Transverse colon (tissue), 4 donors: ENCODE data around the gene PRSS23. TPM values are rescaled to one million over a fixed set of nuclear protein-coding genes. Genes with fewer than 3 reads are reported as not detected.

Experiments
- DNase-seq: peaks from one replicate; pipeline ENCODE4 v3.0.0-alpha.2; 2019
- H3K27ac ChIP-seq, 4 donors: fragments of 200-600 bp; sonication (generic); 2 replicates each; pipeline ENCODE4 v1.5.1; 2016 to 2018; ENCODE audit warnings: inconsistent platforms in 4 of 4
- H3K27me3 ChIP-seq: fragments of 200-600 bp; sonication (generic); 2 replicates; pipeline ENCODE4 v1.5.1; 2017; ENCODE audit warnings: inconsistent platforms
- H3K36me3 ChIP-seq, 4 donors: fragments of 200-600 bp; sonication (generic); 2 replicates each; pipeline ENCODE4 v1.5.1; 2017 to 2019; ENCODE audit warnings: inconsistent platforms in 4 of 4
- H3K4me1 ChIP-seq, 4 donors: fragments of 200-600 bp; sonication (generic); 2 replicates each; pipeline ENCODE4 v1.5.1; 2017 to 2020; ENCODE audit warnings: inconsistent platforms in 4 of 4
- H3K4me3 ChIP-seq, 4 donors: fragments of 200-600 bp; sonication (generic); 1 replicate in 1 of 4; 2 replicates in 3 of 4; pipeline versions ENCODE4 v1.5.1 to v1.6.1; 2017 to 2019; ENCODE audit warnings: inconsistent platforms in 4 of 4
- H3K9me3 ChIP-seq, 2 donors: fragments of 200-600 bp; sonication (generic); 2 replicates each; pipeline ENCODE4 v1.5.1; 2017 to 2019; ENCODE audit warnings: inconsistent platforms in 2 of 2
- EP300 ChIP-seq: sonication (generic); formaldehyde crosslinking; IDR thresholded peaks from one replicate; pipeline ENCODE4 v1.6.1; 2017; ENCODE audit warnings: antibody characterized with exemption, low read depth
- POLR2A ChIP-seq: fragments of 450-650 bp; IDR thresholded peaks from one replicate; pipeline ENCODE4 v1.6.1; 2016; ENCODE audit warnings: antibody characterized with exemption, mild to moderate bottlenecking, moderate library complexity
- POLR2AphosphoS5 ChIP-seq, 3 donors: sonication (generic); formaldehyde crosslinking; IDR thresholded peaks; one replicate each; pipeline ENCODE4 v1.6.1; 2016; ENCODE audit warnings: antibody characterized with exemption in 3 of 3
- WGBS, 2 donors: methylation state at CpG; one replicate each; pipeline ENCODE4 v1.1.5; 2018; ENCODE audit warnings: low coverage in 1 of 2; 5-methylcytosine and 5-hydroxymethylcytosine counted together
- in situ Hi-C, 4 donors: fragments of 200-750 bp; cut with MboI; loops; one replicate each; pipeline versions ENCODE4 v1.15.0 to v1.15.1; 2017; ENCODE audit warnings: low sequenced_read_pairs in 3 of 4, low pct_ligation_motif_present in 1 of 4, low pct_unique_long_range_greater_than_20kb in 1 of 4
- intact Hi-C: fragments of 100-400 bp; cut with DNase I; formaldehyde crosslinking; loops from one replicate; pipeline ENCODE4 v1.15.1; 2023; ENCODE audit warnings: low total_unique reads
- total RNA-seq, 4 donors: library from RNA; depleted of rRNA; stranded (reverse); fragments of >200 nt; gene quantifications; one replicate each; pipeline ENCODE4 v1.1.0, GENCODE V29; 2016
- TF ChIP-seq, protein P1 (sequence below), 5 experiments: fragments of 200-600 bp in 3 of 5; fragments of 450-650 bp in 2 of 5; sonication (generic) in 3 of 5; IDR thresholded peaks; 1 replicate in 2 of 5; 2 replicates in 3 of 5; pipeline ENCODE4 v1.5.1; 2016 to 2017; ENCODE audit warnings: antibody characterized with exemption in 5 of 5, inconsistent platforms in 3 of 5, mild to moderate bottlenecking in 2 of 5, moderate library complexity in 1 of 5

PRSS23 gene
- total RNA-seq, 4 donors from 2014 or later, result 48.8 to 220 (median 49.7) TPM

- in situ Hi-C loops (no loop called here), intact Hi-C loops (no loop called here)
- H3K4me1 ChIP-seq, result peaks cover 0 to 29% (median 0%) of the 10 kb centered on the region in 4 donors
- no peak for TF ChIP-seq POLR2A
- TF ChIP-seq POLR2AphosphoS5 (IDR thresholded peaks at IDR 0.05), result no peak
- TF ChIP-seq, protein P1, sequence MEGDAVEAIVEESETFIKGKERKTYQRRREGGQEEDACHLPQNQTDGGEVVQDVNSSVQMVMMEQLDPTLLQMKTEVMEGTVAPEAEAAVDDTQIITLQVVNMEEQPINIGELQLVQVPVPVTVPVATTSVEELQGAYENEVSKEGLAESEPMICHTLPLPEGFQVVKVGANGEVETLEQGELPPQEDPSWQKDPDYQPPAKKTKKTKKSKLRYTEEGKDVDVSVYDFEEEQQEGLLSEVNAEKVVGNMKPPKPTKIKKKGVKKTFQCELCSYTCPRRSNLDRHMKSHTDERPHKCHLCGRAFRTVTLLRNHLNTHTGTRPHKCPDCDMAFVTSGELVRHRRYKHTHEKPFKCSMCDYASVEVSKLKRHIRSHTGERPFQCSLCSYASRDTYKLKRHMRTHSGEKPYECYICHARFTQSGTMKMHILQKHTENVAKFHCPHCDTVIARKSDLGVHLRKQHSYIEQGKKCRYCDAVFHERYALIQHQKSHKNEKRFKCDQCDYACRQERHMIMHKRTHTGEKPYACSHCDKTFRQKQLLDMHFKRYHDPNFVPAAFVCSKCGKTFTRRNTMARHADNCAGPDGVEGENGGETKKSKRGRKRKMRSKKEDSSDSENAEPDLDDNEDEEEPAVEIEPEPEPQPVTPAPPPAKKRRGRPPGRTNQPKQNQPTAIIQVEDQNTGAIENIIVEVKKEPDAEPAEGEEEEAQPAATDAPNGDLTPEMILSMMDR (IDR thresholded peaks at IDR 0.05), result no peak
- TF ChIP-seq EP300, result no peak
- no peak overlapping the region for H3K4me3 ChIP-seq
- H3K9me3 ChIP-seq, result no peaks in the 10 kb centered on the region
- H3K27ac ChIP-seq, result no peak overlapping the region
- H3K27me3 ChIP-seq, result no peaks in the 10 kb centered on the region
- DNase-seq, result no peak
- no peaks in the 10 kb centered on the region for H3K36me3 ChIP-seq
Measured at GRCh38 chr11:86787656-86788055, 12.7 kb upstream of the PRSS23 start.

GRCh38 chr11:86790195-86790725, 10.1 kb upstream of the PRSS23 start:
- H3K9me3 ChIP-seq, result no peaks in the 10 kb centered on the region
- intact Hi-C loops, result loop anchor here (10.0 kb wide), 1 partner anchor 45 kb away; no protein-coding TSS in a partner anchor
- H3K27ac ChIP-seq, result no peak overlapping the region
- in situ Hi-C loops, result no loop called here
- no peak overlapping the region for H3K4me3 ChIP-seq
- TF ChIP-seq POLR2AphosphoS5 (IDR thresholded peaks at IDR 0.05) (no peak), POLR2A (no peak), EP300 (no peak)
- TF ChIP-seq, protein P1 (IDR thresholded peaks at IDR 0.05), result no peak
- H3K4me1 ChIP-seq, result peaks cover 0 to 17% (median 0%) of the 10 kb centered on the region in 4 donors
- no peak for DNase-seq
- H3K36me3 ChIP-seq, result no peaks in the 10 kb centered on the region
- H3K27me3 ChIP-seq, result no peaks in the 10 kb centered on the region

- H3K36me3 ChIP-seq, result no peaks in the 10 kb centered on the region
- 50 to 74% methylated on average over 1 to 5 of the region's 5 CpGs for WGBS, 2 donors
- H3K4me1 ChIP-seq, result peaks cover 0 to 17% (median 0%) of the 10 kb centered on the region in 4 donors
- DNase-seq, result no peak
- no peak overlapping the region for H3K27ac ChIP-seq
- TF ChIP-seq POLR2A (no peak), POLR2AphosphoS5 (IDR thresholded peaks at IDR 0.05) (no peak), EP300 (no peak)
- TF ChIP-seq, protein P1 (IDR thresholded peaks at IDR 0.05), result no peak
- intact Hi-C loops (loop anchor here (10.0 kb wide), 1 partner anchor 46 kb away; no protein-coding TSS in a partner anchor), in situ Hi-C loops (no loop called here)
- H3K9me3 ChIP-seq, result no peaks in the 10 kb centered on the region
- H3K4me3 ChIP-seq, result no peak overlapping the region
- H3K27me3 ChIP-seq, result no peaks in the 10 kb centered on the region
Measured at GRCh38 chr11:86790867-86791849, 9.2 kb upstream of the PRSS23 start.

GRCh38 chr11:86792150-86792549, 8.2 kb upstream of the PRSS23 start:
- intact Hi-C loops (loop anchor here (10.0 kb wide), 1 partner anchor 47 kb away; no protein-coding TSS in a partner anchor), in situ Hi-C loops (no loop called here)
- peaks cover 0 to 9% (median 0%) of the 10 kb centered on the region in 4 donors for H3K4me1 ChIP-seq
- H3K4me3 ChIP-seq, result no peak overlapping the region
- no peak for DNase-seq
- H3K36me3 ChIP-seq, result no peaks in the 10 kb centered on the region
- no peaks in the 10 kb centered on the region for H3K9me3 ChIP-seq
- 81% methylated on average over 3 of the region's 3 CpGs; no CpG with 5 or more reads in 1 of the 2 donors for WGBS, 2 donors
- H3K27ac ChIP-seq, result no peak overlapping the region
- no peaks in the 10 kb centered on the region for H3K27me3 ChIP-seq
- TF ChIP-seq POLR2A (no peak), POLR2AphosphoS5 (IDR thresholded peaks at IDR 0.05) (no peak), EP300 (no peak)
- TF ChIP-seq, protein P1 (IDR thresholded peaks at IDR 0.05), result no peak
